HEK293 (cell line): ENCODE measurements around the gene ADAM17.

Source experiments
- CTCF ChIA-PET: fragments of 350-600 bp; formaldehyde crosslinking; extraction: SDS; loops from one replicate; lab custom pipeline; 2021; ENCODE audit warnings: antibody characterized with exemption; lab: Yijun Ruan, JAX
- POLR2A ChIA-PET: fragments of 300-600 bp; formaldehyde crosslinking; extraction: SDS; loops from one replicate; lab custom pipeline; 2020; ENCODE audit warnings: antibody characterized with exemption, inconsistent platforms; lab: Yijun Ruan, JAX
- H3K27ac ChIP-seq: fragments of 200-500 bp; sonication (Bioruptor generic); 2 replicates; pipeline ENCODE4 v1.5.1; 2014; ENCODE audit warnings: low read depth, low read length, control low read depth, inconsistent platforms; ENCODE audit errors: extremely low read depth
- H3K36me3 ChIP-seq, 2 experiments: fragments of 200-500 bp in 1 of 2; sonication (Bioruptor generic) in 1 of 2; 1 replicate in 1 of 2; 2 replicates in 1 of 2; pipeline ENCODE4 v1.5.1; 2014 to 2017; ENCODE audit warnings: inconsistent platforms in 2 of 2, low read length in 2 of 2; ENCODE audit not compliant: control insufficient read depth in 2 of 2, insufficient read depth in 1 of 2
- H3K4me1 ChIP-seq: fragments of 200-500 bp; sonication (Bioruptor generic); 2 replicates; pipeline ENCODE4 v1.5.1; 2014; ENCODE audit warnings: mild to moderate bottlenecking, low read length, inconsistent platforms; ENCODE audit not compliant: control insufficient read depth, insufficient read depth
- H3K4me3 ChIP-seq: 2 replicates; pipeline ENCODE4 v1.5.1; 2011; ENCODE audit warnings: low read depth, mild to moderate bottlenecking, control low read depth, low read length, moderate library complexity
- H3K9me3 ChIP-seq: fragments of 200-500 bp; sonication (Bioruptor generic); 2 replicates; pipeline ENCODE4 v1.5.1; 2014; ENCODE audit warnings: low read depth, low read length, inconsistent platforms; ENCODE audit not compliant: control insufficient read depth, insufficient read depth
- BCL11B ChIP-seq: fragments of 450-650 bp; formaldehyde crosslinking; IDR thresholded peaks from 2 replicates; pipeline ENCODE4 v1.5.1; 2016; ENCODE audit warnings: low read depth, missing biosample characterization, missing genetic modification characterization
- ELK4 ChIP-seq: IDR thresholded peaks from 2 replicates; pipeline ENCODE4 v1.6.1; 2011; ENCODE audit warnings: mild to moderate bottlenecking, low read depth, low read length, borderline replicate concordance
- KLF1 ChIP-seq: fragments of 450-650 bp; formaldehyde crosslinking; IDR thresholded peaks from 2 replicates; pipeline ENCODE4 v1.5.1; 2016; ENCODE audit warnings: missing biosample characterization, missing genetic modification characterization
- KLF8 ChIP-seq: fragments of 450-650 bp; formaldehyde crosslinking; IDR thresholded peaks from 2 replicates; pipeline ENCODE4 v1.5.1; 2016; ENCODE audit warnings: missing biosample characterization, missing genetic modification characterization
- SALL2 ChIP-seq: fragments of 450-650 bp; formaldehyde crosslinking; IDR thresholded peaks from 2 replicates; pipeline ENCODE4 v1.5.0; 2017; ENCODE audit warnings: missing biosample characterization, mild to moderate bottlenecking, missing genetic modification characterization, borderline replicate concordance
- TRIM28 ChIP-seq: IDR thresholded peaks from 2 replicates; pipeline ENCODE4 v1.6.1; 2011; ENCODE audit warnings: low read length, control low read depth, borderline replicate concordance
- ZBTB1 ChIP-seq: fragments of 450-650 bp; formaldehyde crosslinking; IDR thresholded peaks from 2 replicates; pipeline ENCODE4 v1.5.1; 2016; ENCODE audit warnings: missing biosample characterization, missing genetic modification characterization
- ZBTB49 ChIP-seq: fragments of 450-650 bp; formaldehyde crosslinking; IDR thresholded peaks from 2 replicates; pipeline ENCODE4 v1.5.1; 2016; ENCODE audit warnings: missing biosample characterization, missing genetic modification characterization, low read depth
- ZNF146 ChIP-seq: fragments of 450-650 bp; formaldehyde crosslinking; IDR thresholded peaks from 2 replicates; pipeline ENCODE4 v1.5.1; 2016; ENCODE audit warnings: missing biosample characterization, missing genetic modification characterization
- ZNF350 ChIP-seq: fragments of 450-650 bp; formaldehyde crosslinking; IDR thresholded peaks from 2 replicates; pipeline ENCODE4 v1.5.0; 2017; ENCODE audit warnings: missing biosample characterization, mild to moderate bottlenecking, missing genetic modification characterization
- ZNF37A ChIP-seq: fragments of 450-650 bp; IDR thresholded peaks from 2 replicates; pipeline ENCODE4 v1.5.1; 2018; ENCODE audit warnings: missing biosample characterization, missing genetic modification characterization
- ZNF423 ChIP-seq: fragments of 450-650 bp; formaldehyde crosslinking; IDR thresholded peaks from 2 replicates; pipeline ENCODE4 v1.5.1; 2016; ENCODE audit warnings: missing biosample characterization, missing genetic modification characterization
- ZNF473 ChIP-seq: fragments of 450-650 bp; formaldehyde crosslinking; IDR thresholded peaks from 2 replicates; pipeline ENCODE4 v1.5.1; 2017; ENCODE audit warnings: missing biosample characterization, missing genetic modification characterization
- ZNF544 ChIP-seq: fragments of 450-650 bp; formaldehyde crosslinking; IDR thresholded peaks from 2 replicates; pipeline ENCODE4 v1.5.0; 2017; ENCODE audit warnings: missing biosample characterization, missing genetic modification characterization
- ZNF549 ChIP-seq: fragments of 450-650 bp; IDR thresholded peaks from 2 replicates; pipeline ENCODE4 v1.5.1; 2018; ENCODE audit warnings: missing biosample characterization, missing genetic modification characterization, mild to moderate bottlenecking, inconsistent platforms, moderate library complexity
- ZNF555 ChIP-seq: fragments of 450-650 bp; formaldehyde crosslinking; conservative IDR thresholded peaks from 2 replicates; pipeline ENCODE4 v1.5.1; 2017; ENCODE audit warnings: missing biosample characterization, mild to moderate bottlenecking, missing genetic modification characterization, inconsistent platforms
- ZNF580 ChIP-seq: fragments of 450-650 bp; formaldehyde crosslinking; IDR thresholded peaks from 2 replicates; pipeline ENCODE4 v1.5.1; 2016; ENCODE audit warnings: missing biosample characterization, missing genetic modification characterization
- ZNF596 ChIP-seq: fragments of 450-650 bp; IDR thresholded peaks from 2 replicates; pipeline ENCODE4 v1.5.0; 2018; ENCODE audit warnings: missing biosample characterization, mild to moderate bottlenecking, missing genetic modification characterization, moderate library complexity
- ZNF626 ChIP-seq: fragments of 450-650 bp; sonication (Bioruptor Pico); formaldehyde crosslinking; IDR thresholded peaks from 2 replicates; pipeline ENCODE4 v1.5.1; 2018; ENCODE audit warnings: missing biosample characterization, missing genetic modification characterization, inconsistent platforms
- ZNF707 ChIP-seq: fragments of 450-650 bp; formaldehyde crosslinking; IDR thresholded peaks from 2 replicates; pipeline ENCODE4 v1.5.1; 2016; ENCODE audit warnings: missing biosample characterization, missing genetic modification characterization
- ZNF776 ChIP-seq: fragments of 450-650 bp; formaldehyde crosslinking; IDR thresholded peaks from 2 replicates; pipeline ENCODE4 v1.5.0; 2017; ENCODE audit warnings: missing biosample characterization, missing genetic modification characterization, borderline replicate concordance
- TF ChIP-seq, protein P1 (sequence below): sonication (generic); formaldehyde crosslinking; IDR thresholded peaks from 2 replicates; pipeline ENCODE4 v1.8.1; 2022; ENCODE audit warnings: mild to moderate bottlenecking, moderate library complexity, missing genetic modification reagents

Gene ADAM17

DNA sequence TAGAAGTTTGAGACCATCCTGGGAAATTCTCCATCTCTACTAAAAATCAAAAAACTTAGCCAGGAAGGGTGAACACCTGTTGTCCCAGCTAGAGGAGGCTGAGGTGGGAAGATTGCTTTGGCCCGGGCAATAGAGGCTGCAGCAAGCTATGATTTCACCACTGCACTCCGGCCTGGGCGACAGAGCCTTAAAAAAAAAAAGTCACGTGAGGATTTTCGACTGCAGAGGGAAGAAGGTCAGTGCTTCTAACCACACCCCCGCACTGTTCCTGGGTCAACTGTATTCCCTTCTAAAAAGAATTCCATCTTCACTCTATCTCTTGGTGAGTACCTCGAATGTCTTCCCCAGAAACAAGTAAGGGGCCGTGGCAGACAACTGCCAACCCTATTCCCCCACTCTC is 31.3 kb downstream of the ADAM17 start:
- POLR2A ChIA-PET, result no interaction called here
- TF ChIP-seq ZNF549 (tag by site-specific recombination) (no peak), ZNF544 (tag by site-specific recombination) (no peak), SALL2 (tag by site-specific recombination) (no peak)
- Histone ChIP-seq H3K9me3 (no peaks in the 10 kb centered on the region), H3K27ac (no peak overlapping the region), H3K4me1 (no peaks in the 10 kb centered on the region), H3K36me3 (peaks cover 14 to 76% of the 10 kb centered on the region in 2 experiments), H3K4me3 (no peak overlapping the region)
- CTCF ChIA-PET, result interaction anchor here (0.7 kb wide), 1 partner anchor 348 kb away, joined by 3 read pairs; no protein-coding TSS in a partner anchor

DNA sequence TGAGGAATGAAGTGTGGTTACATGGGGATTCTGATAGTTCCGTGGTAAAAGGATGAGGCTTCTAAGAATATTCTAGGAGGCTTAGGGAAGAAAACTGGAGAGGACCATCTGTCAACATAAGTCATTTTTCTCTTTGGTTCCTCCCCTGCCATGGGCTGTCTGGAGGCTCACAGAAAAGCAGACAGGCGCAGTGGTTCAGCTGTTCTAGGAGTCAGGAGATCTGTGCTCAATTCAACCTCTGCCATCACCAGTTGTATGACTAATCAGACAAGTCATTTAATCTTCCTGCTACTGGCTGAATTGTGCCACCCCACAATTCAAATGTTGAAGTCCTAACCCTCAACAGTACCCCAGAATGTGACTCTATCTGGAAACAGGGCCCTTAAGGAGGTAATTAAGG is 36.4 kb downstream of the ADAM17 start:
- ChIA-PET POLR2A (interaction anchor here (1.5 kb wide), 1 partner anchor 112 kb away, joined by 3 read pairs; the partner anchor contains the start of gene YWHAQ), CTCF (interaction anchor here (1.0 kb wide), 1 partner anchor 259 kb away, joined by 3 read pairs; no protein-coding TSS in a partner anchor)
- Histone ChIP-seq H3K4me3 (no peak overlapping the region), H3K4me1 (no peaks in the 10 kb centered on the region), H3K27ac (no peak overlapping the region), H3K36me3 (peaks cover 22 to 75% of the 10 kb centered on the region in 2 experiments), H3K9me3 (no peaks in the 10 kb centered on the region)
- TF ChIP-seq ZBTB1 (tag by site-specific recombination) (no peak), ZNF555 (tag by site-specific recombination) (no peak), KLF1 (tag by site-specific recombination) (no peak), ZNF473 (no peak), ZNF626 (tag by site-specific recombination) (no peak), ZNF596 (no peak), ZNF350 (tag by site-specific recombination) (no peak), ZNF776 (tag by site-specific recombination) (no peak), TRIM28 (no peak), ZNF37A (no peak), ZNF707 (tag by site-specific recombination) (no peak), ZNF423 (tag by site-specific recombination) (no peak), ZNF146 (no peak), ZNF549 (tag by site-specific recombination) (no peak), BCL11B (tag by site-specific recombination) (no peak), ZBTB49 (no peak), ZNF580 (tag by site-specific recombination) (no peak), ELK4 (no peak), KLF8 (tag by site-specific recombination) (no peak)
- TF ChIP-seq, protein P1, sequence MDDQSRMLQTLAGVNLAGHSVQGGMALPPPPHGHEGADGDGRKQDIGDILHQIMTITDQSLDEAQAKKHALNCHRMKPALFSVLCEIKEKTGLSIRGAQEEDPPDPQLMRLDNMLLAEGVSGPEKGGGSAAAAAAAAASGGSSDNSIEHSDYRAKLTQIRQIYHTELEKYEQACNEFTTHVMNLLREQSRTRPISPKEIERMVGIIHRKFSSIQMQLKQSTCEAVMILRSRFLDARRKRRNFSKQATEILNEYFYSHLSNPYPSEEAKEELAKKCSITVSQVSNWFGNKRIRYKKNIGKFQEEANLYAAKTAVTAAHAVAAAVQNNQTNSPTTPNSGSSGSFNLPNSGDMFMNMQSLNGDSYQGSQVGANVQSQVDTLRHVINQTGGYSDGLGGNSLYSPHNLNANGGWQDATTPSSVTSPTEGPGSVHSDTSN (CRISPR knock-in tag), result no peak
